ENCODE data around the gene SLC25A13. TPM values are rescaled to one million over a fixed set of nuclear protein-coding genes. Genes with fewer than 3 reads are reported as not detected.

SLC25A13 gene
- total RNA-seq, 1 experiment from 2014 or later, result 102 TPM

- Mint-ChIP-seq H3K27ac (ENCODE audit: unreplicated experiment) (peak overlapping the region; percentile 37), H3K27me3 (ENCODE audit: insufficient read depth, unreplicated experiment) (no peaks in the 10 kb centered on the region), H3K4me1 (ENCODE audit: low read depth, unreplicated experiment) (peaks cover 67% of the 10 kb centered on the region), H3K4me3 (ENCODE audit: unreplicated experiment) (no peak overlapping the region), H3K9me3 (ENCODE audit: unreplicated experiment) (peaks cover 10% of the 10 kb centered on the region), H3K36me3 (ENCODE audit: insufficient read depth, unreplicated experiment) (peaks cover 30% of the 10 kb centered on the region)
- Histone ChIP-seq H3K9me3 (no peaks in the 10 kb centered on the region), H3K36me3 (ENCODE audit: control insufficient read depth, insufficient read depth, low read length) (no peaks in the 10 kb centered on the region; the same call in 1 of the 2 replicates), H3K4me3 (ENCODE audit: low read depth, low read length) (no peak overlapping the region), H3K4me1 (peaks cover 61% of the 10 kb centered on the region), H3K27me3 (replicated peaks; ENCODE audit: control insufficient read depth, insufficient read depth, low read length) (no peaks in the 10 kb centered on the region)
- no peak for DNase-seq
- intact Hi-C loops (cut with micrococcal nuclease; ENCODE audit: unreplicated experiment), result loop anchor here (1.0 kb wide), 1 partner anchor 9 kb away; no protein-coding TSS in a partner anchor
- BruUV-seq (replicated peaks), result no TSS peak
- CTCF ChIA-PET, result interaction anchor here (0.5 kb wide), 1 partner anchor 185 kb away, joined by 3 read pairs; no protein-coding TSS in a partner anchor
- TF ChIP-seq, protein P1, sequence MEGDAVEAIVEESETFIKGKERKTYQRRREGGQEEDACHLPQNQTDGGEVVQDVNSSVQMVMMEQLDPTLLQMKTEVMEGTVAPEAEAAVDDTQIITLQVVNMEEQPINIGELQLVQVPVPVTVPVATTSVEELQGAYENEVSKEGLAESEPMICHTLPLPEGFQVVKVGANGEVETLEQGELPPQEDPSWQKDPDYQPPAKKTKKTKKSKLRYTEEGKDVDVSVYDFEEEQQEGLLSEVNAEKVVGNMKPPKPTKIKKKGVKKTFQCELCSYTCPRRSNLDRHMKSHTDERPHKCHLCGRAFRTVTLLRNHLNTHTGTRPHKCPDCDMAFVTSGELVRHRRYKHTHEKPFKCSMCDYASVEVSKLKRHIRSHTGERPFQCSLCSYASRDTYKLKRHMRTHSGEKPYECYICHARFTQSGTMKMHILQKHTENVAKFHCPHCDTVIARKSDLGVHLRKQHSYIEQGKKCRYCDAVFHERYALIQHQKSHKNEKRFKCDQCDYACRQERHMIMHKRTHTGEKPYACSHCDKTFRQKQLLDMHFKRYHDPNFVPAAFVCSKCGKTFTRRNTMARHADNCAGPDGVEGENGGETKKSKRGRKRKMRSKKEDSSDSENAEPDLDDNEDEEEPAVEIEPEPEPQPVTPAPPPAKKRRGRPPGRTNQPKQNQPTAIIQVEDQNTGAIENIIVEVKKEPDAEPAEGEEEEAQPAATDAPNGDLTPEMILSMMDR (IDR thresholded peaks at IDR 0.05; ENCODE audit: insufficient read depth in 1 of 2, low read depth in 1 of 2, low read length in 1 of 2, severe bottlenecking in 1 of 2, unreplicated experiment in 1 of 2), result no peak
- POLR2A ChIA-PET, result interaction anchor here (1.9 kb wide), 1 partner anchor 9 kb away, joined by 8 read pairs; no protein-coding TSS in a partner anchor
Measured at GRCh38 chr7:96312502-96312901, 9.4 kb downstream of the SLC25A13 start.

GRCh38 chr7:96311967-96312366 lies 9.9 kb downstream of the SLC25A13 start:
- no peak overlapping the region for H3K4me3 Mint-ChIP-seq (ENCODE audit: unreplicated experiment)
- Histone ChIP-seq H3K9me3 (no peaks in the 10 kb centered on the region), H3K36me3 (ENCODE audit: control insufficient read depth, insufficient read depth, low read length) (no peaks in the 10 kb centered on the region; the same call in 1 of the 2 replicates), H3K4me3 (ENCODE audit: low read depth, low read length) (no peak overlapping the region), H3K4me1 (peaks cover 56% of the 10 kb centered on the region), H3K27me3 (replicated peaks; ENCODE audit: control insufficient read depth, insufficient read depth, low read length) (no peaks in the 10 kb centered on the region)
- ChIA-PET CTCF (no interaction called here), POLR2A (interaction anchor here (1.9 kb wide), 1 partner anchor 9 kb away, joined by 8 read pairs; no protein-coding TSS in a partner anchor)
- peaks cover 30% of the 10 kb centered on the region for H3K36me3 Mint-ChIP-seq (ENCODE audit: insufficient read depth, unreplicated experiment)
- DNase-seq, result no peak
- intact Hi-C loops (cut with micrococcal nuclease; ENCODE audit: unreplicated experiment), result loop anchor here (1.0 kb wide), 1 partner anchor 9 kb away; no protein-coding TSS in a partner anchor
- H3K9me3 Mint-ChIP-seq (ENCODE audit: unreplicated experiment), result peaks cover 10% of the 10 kb centered on the region
- peaks cover 62% of the 10 kb centered on the region for H3K4me1 Mint-ChIP-seq (ENCODE audit: low read depth, unreplicated experiment)
- no peaks in the 10 kb centered on the region for H3K27me3 Mint-ChIP-seq (ENCODE audit: insufficient read depth, unreplicated experiment)
- no TSS peak for BruUV-seq (replicated peaks)
- H3K27ac Mint-ChIP-seq (ENCODE audit: unreplicated experiment), result no peak overlapping the region
- TF ChIP-seq, protein P1 (IDR thresholded peaks at IDR 0.05; ENCODE audit: insufficient read depth in 1 of 2, low read depth in 1 of 2, low read length in 1 of 2, severe bottlenecking in 1 of 2, unreplicated experiment in 1 of 2), result no peak

DNA sequence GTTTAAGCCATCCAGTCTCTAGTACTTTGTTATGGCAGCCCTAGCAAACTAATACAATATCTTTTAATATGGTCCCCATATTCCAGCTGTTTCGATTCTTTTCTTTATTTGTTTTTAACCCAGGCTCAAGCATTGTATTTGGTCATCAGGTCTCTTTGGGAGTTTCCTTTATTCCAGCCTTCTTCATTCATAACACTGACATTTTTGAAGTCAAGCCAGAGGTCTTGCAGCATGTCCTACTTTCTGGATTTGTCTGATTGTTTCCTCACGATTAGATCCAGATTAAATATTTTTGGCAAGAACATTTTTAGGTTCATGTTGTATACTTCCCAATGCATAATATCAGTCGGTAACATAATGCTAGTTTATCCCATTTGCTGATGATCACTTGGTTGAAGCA lies 11.8 kb downstream of the SLC25A13 start:
- H3K4me3 Mint-ChIP-seq (ENCODE audit: unreplicated experiment), result no peak overlapping the region
- DNase-seq, result no peak
- TF ChIP-seq, protein P1 (IDR thresholded peaks at IDR 0.05; ENCODE audit: insufficient read depth in 1 of 2, low read depth in 1 of 2, low read length in 1 of 2, severe bottlenecking in 1 of 2, unreplicated experiment in 1 of 2), result no peak
- POLR2A ChIA-PET, result no interaction called here
- BruUV-seq (replicated peaks), result no TSS peak
- Histone ChIP-seq H3K4me1 (peaks cover 50% of the 10 kb centered on the region), H3K9me3 (no peaks in the 10 kb centered on the region), H3K4me3 (ENCODE audit: low read depth, low read length) (no peak overlapping the region), H3K27me3 (replicated peaks; ENCODE audit: control insufficient read depth, insufficient read depth, low read length) (no peaks in the 10 kb centered on the region), H3K36me3 (ENCODE audit: control insufficient read depth, insufficient read depth, low read length) (no peaks in the 10 kb centered on the region)
- peaks cover 38% of the 10 kb centered on the region for H3K36me3 Mint-ChIP-seq (ENCODE audit: insufficient read depth, unreplicated experiment)
- H3K9me3 Mint-ChIP-seq (ENCODE audit: unreplicated experiment), result peaks cover 10% of the 10 kb centered on the region
- no peaks in the 10 kb centered on the region for H3K27me3 Mint-ChIP-seq (ENCODE audit: insufficient read depth, unreplicated experiment)
- H3K4me1 Mint-ChIP-seq (ENCODE audit: low read depth, unreplicated experiment), result peaks cover 54% of the 10 kb centered on the region
- no peak overlapping the region for H3K27ac Mint-ChIP-seq (ENCODE audit: unreplicated experiment)
- CTCF ChIA-PET, result no interaction called here
- intact Hi-C loops (cut with micrococcal nuclease; ENCODE audit: unreplicated experiment), result no loop called here

Measured in Caco-2 (cell line).